Astrocyte of the spinal cord (primary cell): ENCODE results near the gene TMEM40.

Experiments
- DNase-seq: peaks from one replicate; pipeline ENCODE4 v3.0.0; 2011; ENCODE audit warnings: low read depth, low spot score
- H3K4me3 ChIP-seq: 2 replicates; pipeline ENCODE4 v1.5.1; 2011; ENCODE audit warnings: low read depth, mild to moderate bottlenecking, low read length, moderate library complexity
- CTCF ChIP-seq: IDR thresholded peaks from 2 replicates; pipeline ENCODE4 v1.5.1; 2012; ENCODE audit warnings: low read depth, mild to moderate bottlenecking, low read length, inconsistent platforms
- in situ Hi-C: cut with HindIII; loops from 2 replicates; pipeline ENCODE4 v1.10.0; 2017; ENCODE audit warnings: low sequenced_read_pairs

The TMEM40 gene

GRCh38 chr3:12759097-12759679, at the start of gene TMEM40:
Gene TMEM40, minus strand, starts transcription at chr3:12759259. Its CDS starts 9,427 bp downstream, at chr3:12749832.
- DNase-seq = no peak
- in situ Hi-C loops = no loop called here
- no peak within 1 kb of the TSS for H3K4me3 ChIP-seq
- TF ChIP-seq CTCF = no peak

- in situ Hi-C loops = no loop called here
- DNase-seq = no peak
- H3K4me3 ChIP-seq = no peak overlapping the region
- TF ChIP-seq CTCF = no peak
These were observed 49.5 kb upstream of the TMEM40 start for GRCh38 chr3:12808587-12808986.

GRCh38 chr3:12807601-12808359, 48.7 kb upstream of the TMEM40 start:
- DNase-seq = no peak
- in situ Hi-C loops = no loop called here
- H3K4me3 ChIP-seq = no peak overlapping the region
- no peak for TF ChIP-seq CTCF

- in situ Hi-C loops = no loop called here
- no peak overlapping the region for H3K4me3 ChIP-seq
- no peak for TF ChIP-seq CTCF
- no peak for DNase-seq
These were observed 48.0 kb upstream of the TMEM40 start for GRCh38 chr3:12807066-12807465.

- no peak overlapping the region for H3K4me3 ChIP-seq
- in situ Hi-C loops = no loop called here
- DNase-seq = no peak
- no peak for TF ChIP-seq CTCF
These were observed 44.3 kb upstream of the TMEM40 start for GRCh38 chr3:12803371-12803770.

GRCh38 chr3:12799525-12800440, 40.7 kb upstream of the TMEM40 start:
- TF ChIP-seq CTCF = no peak
- H3K4me3 ChIP-seq = no peak overlapping the region
- DNase-seq = no peak
- in situ Hi-C loops = no loop called here
